ENCODE measurements around the gene KLF17. TPM values are rescaled to one million over a fixed set of nuclear protein-coding genes. Genes with fewer than 3 reads are reported as not detected.

KLF17 gene
- total RNA-seq, 4 donors from 2014 or later: 0.19 TPM; not detected in 3

- Histone ChIP-seq H3K4me1 (no peaks in the 10 kb centered on the region), H3K36me3 (no peaks in the 10 kb centered on the region), H3K27ac (no peak overlapping the region), H3K27me3 (peaks cover 0 to 24% (median 0%) of the 10 kb centered on the region in 4 donors), H3K9me3 (no peaks in the 10 kb centered on the region), H3K4me3 (no peak overlapping the region)
- 38 to 60% methylated on average over 1 of the region's 1 CpG for WGBS, 2 donors
- no peak for DNase-seq
- intact Hi-C loops (cut with DNase I): no loop called here
- TF ChIP-seq POLR2A (IDR thresholded peaks at IDR 0.05) (no peak), CTCF (IDR thresholded peaks at IDR 0.05) (no peak)
Observed at GRCh38 chr1:44108241-44108640, 10.4 kb upstream of the KLF17 start.

GRCh38 chr1:44108971-44109370 lies 9.7 kb upstream of the KLF17 start:
- Histone ChIP-seq H3K27me3 (peaks cover 0 to 20% (median 0%) of the 10 kb centered on the region in 4 donors), H3K4me1 (no peaks in the 10 kb centered on the region), H3K9me3 (no peaks in the 10 kb centered on the region), H3K27ac (no peak overlapping the region), H3K4me3 (no peak overlapping the region), H3K36me3 (no peaks in the 10 kb centered on the region)
- TF ChIP-seq CTCF (IDR thresholded peaks at IDR 0.05): no peak
- TF ChIP-seq POLR2A (IDR thresholded peaks at IDR 0.05): no peak
- intact Hi-C loops (cut with DNase I): no loop called here
- WGBS, 2 donors: 87 to 94% methylated on average over 1 of the region's 1 CpG
- DNase-seq: no peak

- no peak overlapping the region for H3K4me3 ChIP-seq
- H3K9me3 ChIP-seq: no peaks in the 10 kb centered on the region
- H3K4me1 ChIP-seq: no peaks in the 10 kb centered on the region
- H3K27ac ChIP-seq: no peak overlapping the region
- peaks cover 0 to 16% (median 0%) of the 10 kb centered on the region in 4 donors for H3K27me3 ChIP-seq
- no peaks in the 10 kb centered on the region for H3K36me3 ChIP-seq
- TF ChIP-seq POLR2A (IDR thresholded peaks at IDR 0.05): no peak
- no peak for TF ChIP-seq CTCF (IDR thresholded peaks at IDR 0.05)
- WGBS, 2 donors: 92 to 93% methylated on average over 5 of the region's 5 CpGs
- no peak for DNase-seq
- intact Hi-C loops (cut with DNase I): no loop called here
Observed at GRCh38 chr1:44110916-44111315, 7.7 kb upstream of the KLF17 start.

GRCh38 chr1:44111861-44112260 lies 6.8 kb upstream of the KLF17 start:
- no peak for DNase-seq
- 77 to 82% methylated on average over 4 of the region's 4 CpGs for WGBS, 2 donors
- no peak overlapping the region for H3K27ac ChIP-seq
- TF ChIP-seq CTCF (IDR thresholded peaks at IDR 0.05) (no peak), POLR2A (IDR thresholded peaks at IDR 0.05) (no peak)
- H3K9me3 ChIP-seq: no peaks in the 10 kb centered on the region
- no peak overlapping the region for H3K4me3 ChIP-seq
- no peaks in the 10 kb centered on the region for H3K4me1 ChIP-seq
- H3K36me3 ChIP-seq: no peaks in the 10 kb centered on the region
- H3K27me3 ChIP-seq: peaks cover 0 to 7% (median 0%) of the 10 kb centered on the region in 4 donors
- intact Hi-C loops (cut with DNase I): no loop called here

- H3K4me1 ChIP-seq: no peaks in the 10 kb centered on the region
- intact Hi-C loops (cut with DNase I): no loop called here
- H3K27ac ChIP-seq: no peak overlapping the region
- peaks cover 0 to under 1% (median 0%) of the 10 kb centered on the region in 4 donors for H3K27me3 ChIP-seq
- no peaks in the 10 kb centered on the region for H3K36me3 ChIP-seq
- no peaks in the 10 kb centered on the region for H3K9me3 ChIP-seq
- WGBS, 2 donors: 65 to 70% methylated on average over 3 of the region's 3 CpGs
- H3K4me3 ChIP-seq: no peak overlapping the region
- DNase-seq: no peak
- no peak for TF ChIP-seq CTCF (IDR thresholded peaks at IDR 0.05)
- TF ChIP-seq POLR2A (IDR thresholded peaks at IDR 0.05): no peak
Observed at GRCh38 chr1:44112486-44112885, 6.1 kb upstream of the KLF17 start.

Measured in esophagus squamous epithelium (tissue), 5 donors.